ENCODE results near the gene SKI.

The SKI gene

DNA sequence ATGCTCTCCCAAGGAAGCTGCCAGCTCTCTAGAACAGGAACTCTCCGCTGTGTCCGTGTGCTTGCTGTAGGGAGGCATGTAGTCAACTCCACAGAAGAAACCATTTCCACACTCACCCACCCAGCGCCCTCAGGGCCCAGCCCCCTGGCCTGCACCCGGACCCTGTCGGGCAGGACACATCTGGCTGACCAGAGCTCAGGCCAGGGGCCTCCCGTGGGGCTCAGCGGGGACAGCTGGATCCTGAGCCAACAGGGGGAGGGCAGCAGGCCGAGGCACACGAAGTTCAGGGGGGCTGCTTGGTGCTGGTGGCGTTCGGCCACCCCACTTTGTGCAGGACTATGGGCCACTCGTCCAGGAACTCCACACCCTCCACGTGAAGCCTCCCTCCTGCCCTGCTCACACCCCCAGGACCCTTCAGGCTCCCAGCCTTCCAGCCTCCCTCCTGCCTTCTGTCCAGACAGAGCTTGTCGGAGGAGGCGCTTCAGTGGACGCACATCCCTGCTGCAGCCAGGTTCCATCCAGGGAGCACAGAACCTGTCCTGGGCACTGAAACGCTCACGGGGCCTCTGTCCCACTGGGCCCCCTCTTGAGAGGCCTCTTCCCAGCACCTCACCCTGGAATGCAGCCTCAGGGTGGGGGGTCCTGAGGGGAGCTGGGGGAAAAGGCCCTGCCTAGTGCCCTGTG, 18.6 kb upstream of the SKI start:
- no peak for DNase-seq (ENCODE audit: low read depth, low spot score)

DNA sequence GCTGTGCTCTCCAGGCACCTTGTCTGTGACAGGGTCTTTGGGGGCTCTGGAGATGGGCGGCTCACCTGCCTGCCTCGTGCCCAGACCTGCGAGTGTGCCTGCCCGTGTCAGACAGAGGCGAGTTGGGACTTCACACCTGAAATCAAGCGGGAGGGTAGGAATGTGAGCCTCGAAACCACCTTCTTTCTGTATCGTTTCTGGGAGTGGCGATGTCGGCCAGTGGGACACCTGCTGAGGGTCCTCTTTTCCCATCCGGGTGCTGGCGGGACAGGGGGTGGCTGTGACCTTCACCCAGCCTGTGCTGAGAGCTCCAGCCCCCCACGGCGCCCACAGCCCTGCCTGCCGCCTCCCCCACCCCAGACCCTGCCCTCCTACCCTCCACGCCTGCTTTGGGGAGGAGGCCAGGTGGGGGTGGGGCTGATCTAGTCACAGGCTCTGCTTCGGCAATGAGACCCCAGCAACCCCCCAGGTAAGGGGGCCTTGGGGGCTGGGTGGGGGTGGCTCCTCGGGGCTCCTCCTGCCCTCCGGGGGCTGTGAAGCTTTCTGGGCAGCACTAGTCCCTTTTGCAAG, 17.9 kb upstream of the SKI start:
- no peak for DNase-seq (ENCODE audit: low read depth, low spot score)

DNA sequence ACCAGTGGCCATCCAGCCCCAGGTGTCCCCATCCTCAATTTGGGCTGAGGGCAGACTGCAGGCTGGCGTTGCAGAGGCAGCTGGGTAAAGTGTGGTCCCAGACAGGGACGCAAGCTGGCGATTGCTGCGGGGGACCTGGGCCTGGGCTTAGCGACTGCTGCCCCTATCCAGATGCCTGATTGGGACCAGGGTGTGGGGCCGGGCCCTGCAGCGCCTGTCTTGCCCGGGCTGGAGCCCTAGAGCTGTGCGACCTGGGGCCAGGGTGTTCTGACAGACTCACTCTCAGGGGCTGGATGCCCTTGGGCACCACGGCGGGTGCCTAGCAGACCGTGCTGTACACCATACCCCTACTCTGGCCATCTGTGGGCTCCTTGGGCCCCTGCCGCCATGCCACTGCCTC, 17.3 kb upstream of the SKI start:
- DNase-seq (ENCODE audit: low read depth, low spot score) = no peak

DNA sequence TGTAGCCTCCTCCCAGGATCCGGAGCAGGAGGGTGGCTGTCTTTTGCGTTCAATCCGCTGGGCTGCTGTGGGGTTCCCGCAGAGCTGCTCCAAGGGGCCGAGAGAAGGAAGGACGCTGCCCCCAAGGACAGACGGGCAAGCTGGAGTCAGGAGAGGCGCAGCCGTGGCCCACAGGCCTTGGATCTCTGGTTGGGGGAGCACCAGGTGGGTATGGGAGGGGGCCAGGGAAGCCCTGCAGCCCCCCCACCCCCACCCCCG, 15.9 kb upstream of the SKI start:
- no peak for DNase-seq (ENCODE audit: low read depth, low spot score)

DNA sequence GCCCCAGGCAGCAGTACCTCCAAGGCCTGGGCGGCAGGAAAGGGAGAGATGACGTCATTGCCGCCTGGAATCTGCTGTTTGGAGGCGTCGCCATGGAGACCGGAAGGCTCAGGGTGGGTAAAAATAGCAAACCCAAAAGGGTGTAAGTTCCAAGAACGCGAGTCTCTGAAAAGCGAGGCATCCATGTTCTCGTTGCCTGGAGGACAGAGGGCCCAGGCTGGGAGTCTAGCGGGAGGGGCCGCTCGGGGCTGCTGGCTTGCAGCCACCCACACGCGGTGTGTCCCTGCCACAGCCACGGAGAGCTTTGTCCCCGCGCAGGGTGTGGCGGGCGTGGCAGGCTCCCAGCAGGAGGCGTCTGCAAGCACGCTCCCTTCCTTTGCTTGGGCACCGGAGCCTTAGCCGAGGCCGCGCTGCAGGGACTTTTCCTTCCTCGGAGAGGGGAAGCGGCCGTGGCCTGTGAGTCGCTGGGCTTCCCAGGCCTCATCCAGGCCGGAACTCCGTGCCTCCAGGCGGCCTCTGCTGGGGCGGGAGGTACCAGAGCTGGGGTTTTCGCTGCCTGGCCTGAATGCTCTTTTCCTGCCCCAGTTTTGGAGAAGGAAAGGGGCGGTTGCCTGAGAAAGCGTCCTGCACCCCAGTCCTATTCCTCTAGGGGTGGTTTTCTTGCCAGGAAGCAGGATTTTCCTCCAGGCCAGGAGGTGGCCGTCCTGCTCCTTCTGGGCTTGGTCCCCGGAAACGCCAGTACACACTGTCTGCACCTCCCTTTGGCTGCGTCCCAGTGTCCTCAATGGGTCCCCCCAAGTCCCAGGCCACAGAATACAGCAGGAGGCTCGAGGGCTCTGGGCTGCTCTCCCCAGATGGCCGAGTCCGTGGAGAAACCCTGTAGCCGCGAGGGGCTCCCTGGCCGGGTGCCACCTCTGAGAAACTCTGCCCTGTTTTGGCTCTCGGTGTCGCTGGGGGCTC, 15.3 kb upstream of the SKI start:
- DNase-seq (ENCODE audit: low read depth, low spot score) = no peak

DNA sequence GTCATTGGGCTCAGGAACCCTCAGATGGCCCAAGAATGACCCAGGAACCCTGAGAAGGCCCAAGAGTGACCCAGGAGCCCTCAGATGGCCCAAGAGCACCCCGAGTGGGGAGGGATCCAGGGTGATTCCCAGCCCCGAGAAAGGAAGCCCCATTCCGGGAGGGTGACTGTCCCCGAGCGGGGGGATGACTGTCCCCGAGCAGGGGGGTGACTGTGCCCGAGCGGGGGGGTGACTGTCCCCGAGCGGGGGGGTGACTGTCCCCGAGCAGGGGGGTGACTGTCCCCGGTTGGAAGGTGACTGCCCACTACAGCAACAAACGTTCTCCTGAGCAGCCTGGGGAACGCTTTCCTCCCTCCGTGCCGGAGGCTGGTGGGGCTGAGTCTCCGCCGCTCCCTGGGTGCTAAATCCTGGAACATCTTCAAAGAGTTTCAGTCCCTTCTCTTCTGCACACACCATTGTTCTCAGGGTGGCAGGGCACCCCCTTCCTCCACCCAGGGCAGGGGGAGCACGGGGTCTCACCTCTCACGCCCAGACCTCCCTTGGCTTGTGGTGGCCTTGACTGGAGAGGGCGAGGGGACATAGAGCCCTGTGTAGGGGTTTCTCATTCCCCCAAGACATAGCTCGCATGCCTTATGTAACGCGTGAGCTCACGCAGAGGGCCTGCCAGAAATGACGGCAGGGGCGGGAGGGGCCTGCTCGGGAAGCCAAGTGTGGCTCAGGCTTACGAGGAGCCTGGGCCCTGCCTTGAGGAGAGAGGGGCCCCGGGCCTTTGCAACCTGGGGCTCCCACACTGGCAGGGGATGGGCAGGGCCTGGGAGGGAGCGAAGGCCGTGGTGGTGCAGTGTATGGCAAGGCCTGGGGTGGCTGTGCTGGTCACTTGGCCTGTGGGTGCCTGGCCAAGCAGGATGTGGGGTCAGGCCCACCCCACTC, 14.3 kb upstream of the SKI start:
- no peak for DNase-seq (ENCODE audit: low read depth, low spot score)

DNA sequence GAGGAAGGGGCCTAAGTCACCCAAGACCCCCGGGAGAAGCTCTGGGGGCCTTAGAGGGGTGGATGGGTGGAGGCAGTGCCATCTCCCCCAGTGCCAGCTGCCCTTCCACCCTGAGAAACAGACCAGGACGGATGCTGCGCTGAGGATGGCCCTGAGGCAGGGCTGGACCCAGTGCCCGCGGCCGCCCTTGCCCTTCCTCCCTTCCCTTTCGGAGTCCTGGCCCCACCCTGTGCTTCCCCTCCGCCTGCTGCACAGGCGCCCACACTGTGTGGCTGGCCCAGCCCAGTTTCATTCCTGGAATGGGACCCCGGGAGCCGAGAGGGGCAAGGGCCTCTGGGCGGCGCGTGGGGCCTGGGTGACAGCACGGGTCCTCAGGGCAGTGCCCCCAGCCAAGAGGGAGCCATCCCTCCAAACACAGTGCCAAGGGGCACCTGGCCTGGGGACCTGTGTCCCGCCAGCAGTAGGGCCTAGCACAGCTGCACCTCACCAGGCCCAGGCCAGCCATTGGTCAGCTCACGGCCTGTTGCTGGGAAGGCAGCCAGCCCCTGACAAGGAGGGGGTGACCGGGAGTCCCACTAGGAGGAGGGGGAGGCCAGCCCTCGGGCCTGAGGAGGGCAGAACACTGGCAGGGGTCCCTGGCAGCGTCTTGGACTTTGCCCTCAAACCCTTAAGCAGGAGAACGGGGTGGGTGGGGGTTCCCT, 13.4 kb upstream of the SKI start:
- no peak for DNase-seq (ENCODE audit: low read depth, low spot score)

DNA sequence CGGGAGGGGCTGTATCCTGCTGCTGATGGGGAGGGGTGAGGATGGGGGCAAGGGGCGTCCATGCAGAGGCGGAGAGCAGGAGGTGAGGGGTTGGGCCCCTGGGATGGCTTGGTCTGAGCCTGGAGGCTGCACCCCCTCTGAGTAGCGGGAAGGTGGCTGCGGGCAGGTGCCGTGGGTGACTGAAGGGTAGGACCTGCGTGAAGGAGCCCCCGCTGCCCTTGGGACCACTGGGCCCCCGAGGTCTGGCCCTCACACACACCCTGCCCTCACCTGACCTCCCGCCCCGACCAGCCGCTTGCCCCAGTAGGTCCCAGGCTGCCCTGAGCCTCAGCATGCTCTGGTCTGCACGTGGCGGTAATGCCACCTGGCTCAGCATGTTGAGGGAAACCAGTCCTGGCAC, 12.8 kb upstream of the SKI start:
- DNase-seq (ENCODE audit: low read depth, low spot score) = no peak

DNA sequence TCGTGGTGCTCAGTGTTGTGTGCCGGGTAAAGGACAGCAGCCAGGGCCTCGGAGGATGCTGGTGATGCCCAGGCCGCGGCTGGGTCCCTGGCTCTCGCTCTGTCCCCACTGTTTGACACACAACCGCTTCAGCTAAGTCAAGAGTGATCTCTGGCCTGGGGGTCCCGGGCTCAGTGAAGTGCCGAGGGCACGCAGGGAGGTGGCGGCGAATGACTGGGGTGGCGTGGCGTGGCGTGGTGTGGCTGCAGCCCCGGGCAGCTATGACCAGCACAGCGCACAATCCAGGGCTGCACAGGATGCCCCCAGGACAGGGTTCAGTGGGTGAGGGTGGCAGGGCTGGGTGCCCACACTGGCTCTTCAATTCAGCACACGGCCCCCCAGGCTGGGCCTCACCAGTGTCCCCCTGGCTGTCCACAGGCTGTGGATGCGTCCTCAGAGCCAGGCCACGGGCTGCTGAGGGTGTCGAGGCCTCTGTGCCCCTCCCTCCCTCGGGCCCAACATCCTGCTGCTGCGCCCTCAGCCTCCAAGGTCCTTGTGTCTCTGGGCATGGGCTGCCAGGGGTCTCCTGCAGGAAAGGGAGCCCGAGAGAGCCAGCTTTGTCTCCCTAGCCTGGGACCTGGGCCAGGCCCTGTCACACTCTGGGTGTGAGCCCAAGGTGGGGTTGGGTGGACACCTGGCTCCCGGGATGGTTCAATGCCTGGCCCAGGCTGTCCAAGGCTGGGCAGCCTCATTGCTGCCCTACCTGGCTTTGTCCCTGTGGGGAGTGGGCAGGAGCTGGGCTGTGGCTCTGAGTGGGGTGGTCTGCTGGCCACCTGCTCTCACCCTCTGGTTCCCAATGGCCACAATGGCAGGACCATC, 12.0 kb upstream of the SKI start:
- no peak for DNase-seq (ENCODE audit: low read depth, low spot score)

DNA sequence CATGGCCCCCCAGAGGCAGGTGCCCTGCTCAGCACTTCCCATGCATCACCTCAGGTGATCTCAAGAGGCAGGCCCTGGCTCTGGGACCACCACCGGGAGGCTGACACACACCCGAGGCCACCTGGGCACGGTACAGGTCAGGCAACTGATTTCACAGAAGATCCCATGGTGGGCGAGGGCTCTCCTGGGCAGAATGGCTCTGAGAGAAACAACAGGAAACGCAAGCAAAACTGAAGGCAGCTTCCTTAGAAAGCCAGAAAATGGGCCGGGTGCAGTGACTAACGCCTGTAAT, 11.4 kb upstream of the SKI start:
- no peak for DNase-seq (ENCODE audit: low read depth, low spot score)

DNA sequence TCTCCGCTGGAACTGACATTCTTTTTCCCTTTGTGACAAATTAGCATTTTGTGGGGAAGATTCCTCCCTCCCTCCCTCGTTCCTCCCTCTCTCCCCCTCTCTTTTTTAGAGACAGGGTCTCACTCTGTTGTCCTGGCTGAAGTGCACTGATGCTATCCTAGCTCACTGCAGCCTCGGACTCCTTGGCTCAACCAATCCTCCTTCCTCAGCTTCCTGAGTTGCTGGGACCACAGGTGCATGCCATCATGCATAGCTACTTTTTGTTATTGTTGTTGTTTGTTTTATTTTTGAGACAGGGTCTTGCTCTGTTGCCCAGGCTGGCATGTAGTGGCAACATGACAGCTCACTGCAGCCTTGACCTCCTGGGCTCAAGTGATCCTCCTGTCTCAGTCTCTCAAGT, 6.8 kb upstream of the SKI start:
- DNase-seq (ENCODE audit: low read depth, low spot score) = no peak

DNA sequence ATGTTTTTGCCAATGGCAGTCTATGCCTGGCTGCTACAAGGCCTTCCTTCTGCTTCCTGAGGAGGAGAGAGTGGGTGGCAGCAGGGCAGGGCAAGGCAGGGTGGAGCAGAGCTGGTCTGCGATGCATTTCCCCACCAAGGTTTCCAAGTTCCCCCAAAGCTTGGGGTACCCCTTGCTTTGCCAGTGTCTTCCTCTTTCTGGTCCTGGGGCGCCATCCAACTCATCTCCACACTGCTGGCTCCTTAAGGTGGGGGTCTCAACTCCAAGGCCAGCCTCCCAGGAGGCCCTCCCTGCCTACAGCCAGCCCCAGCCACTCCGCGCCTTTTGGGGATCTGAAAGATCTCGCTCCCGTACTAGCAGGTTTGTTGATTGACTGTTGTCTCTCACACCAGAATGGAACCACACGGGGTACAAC, 3.9 kb upstream of the SKI start:
- DNase-seq (ENCODE audit: low read depth, low spot score) = no peak

DNA sequence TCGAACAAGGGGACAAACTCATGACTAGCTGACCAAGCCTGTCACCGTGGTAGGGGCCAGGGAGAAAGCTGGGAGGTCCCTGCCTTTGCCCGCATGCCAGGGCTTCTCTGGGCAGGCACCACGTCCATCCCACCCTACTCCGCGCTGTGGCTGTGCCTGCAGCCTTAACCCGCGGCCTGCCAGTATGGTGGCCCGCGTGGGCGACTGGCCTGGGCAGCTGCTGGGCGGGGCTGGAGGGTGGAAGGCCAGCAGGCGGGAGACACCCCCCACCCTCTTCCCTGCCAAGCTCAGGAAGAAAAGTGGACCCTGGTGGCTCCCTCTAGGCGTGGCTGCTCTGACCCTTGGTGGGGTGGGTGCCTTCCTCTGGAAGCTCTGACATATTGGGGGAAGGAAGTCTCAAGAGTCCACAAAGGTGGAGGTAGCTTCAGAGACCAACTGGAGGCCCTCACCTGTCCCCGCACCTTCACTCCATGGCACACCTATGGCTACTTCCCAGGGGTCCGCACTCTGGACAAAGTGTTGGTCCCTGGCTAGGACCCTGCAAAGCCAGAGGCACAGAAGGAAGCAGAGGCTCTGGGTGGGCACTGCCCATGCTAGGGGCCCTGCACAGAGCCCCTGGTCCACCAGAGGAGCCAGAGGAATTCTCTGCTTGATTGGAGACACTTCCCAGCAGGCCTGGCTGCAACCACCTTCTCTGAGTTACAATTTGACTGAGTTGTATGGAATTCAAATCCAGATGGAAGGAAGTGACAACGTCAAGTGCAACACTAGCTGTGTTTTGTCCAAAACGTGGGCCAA, 3.3 kb upstream of the SKI start:
- DNase-seq (ENCODE audit: low read depth, low spot score) = no peak

DNA sequence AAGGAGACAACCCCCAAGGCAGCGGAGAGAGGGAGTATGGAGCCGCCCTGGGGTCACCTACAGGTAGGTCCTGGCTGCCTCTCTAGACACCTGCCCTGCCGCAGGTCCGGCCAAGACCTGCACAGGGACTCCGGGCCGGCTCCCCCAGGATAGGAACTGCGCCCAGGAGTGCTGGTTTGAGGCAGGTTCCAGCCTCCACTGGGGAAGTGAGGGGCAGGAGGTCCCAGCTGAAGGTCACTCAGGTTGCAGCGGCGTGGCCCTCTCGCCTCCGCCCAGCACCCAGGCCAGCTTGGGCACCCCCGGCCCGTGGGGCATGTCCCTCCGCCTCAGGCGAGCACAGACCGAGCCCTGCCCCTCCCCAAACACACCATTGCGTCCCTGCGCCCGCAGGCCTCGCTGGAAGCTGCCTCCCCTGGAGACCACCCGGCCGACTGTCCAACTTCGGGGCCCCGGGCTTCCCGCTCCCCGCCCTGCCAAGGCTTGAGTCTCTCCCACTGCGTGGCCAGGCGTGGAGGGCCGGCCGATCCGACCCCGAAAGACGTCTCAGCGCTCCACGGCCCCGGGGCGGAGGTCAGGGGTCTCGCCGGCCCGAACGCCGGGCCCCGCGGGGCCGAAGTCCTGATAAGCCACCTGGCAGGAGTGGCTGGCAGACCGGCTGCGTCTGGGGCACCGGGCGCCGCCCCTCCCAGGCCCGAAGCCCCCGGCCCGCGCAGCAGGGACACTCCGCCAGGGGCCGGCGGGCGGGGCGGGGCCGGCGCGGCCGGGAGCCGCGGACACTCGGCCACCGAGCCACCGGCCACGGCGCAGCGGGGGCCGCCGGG, 1.4 kb upstream of the SKI start:
- no peak for DNase-seq (ENCODE audit: low read depth, low spot score)

DNA sequence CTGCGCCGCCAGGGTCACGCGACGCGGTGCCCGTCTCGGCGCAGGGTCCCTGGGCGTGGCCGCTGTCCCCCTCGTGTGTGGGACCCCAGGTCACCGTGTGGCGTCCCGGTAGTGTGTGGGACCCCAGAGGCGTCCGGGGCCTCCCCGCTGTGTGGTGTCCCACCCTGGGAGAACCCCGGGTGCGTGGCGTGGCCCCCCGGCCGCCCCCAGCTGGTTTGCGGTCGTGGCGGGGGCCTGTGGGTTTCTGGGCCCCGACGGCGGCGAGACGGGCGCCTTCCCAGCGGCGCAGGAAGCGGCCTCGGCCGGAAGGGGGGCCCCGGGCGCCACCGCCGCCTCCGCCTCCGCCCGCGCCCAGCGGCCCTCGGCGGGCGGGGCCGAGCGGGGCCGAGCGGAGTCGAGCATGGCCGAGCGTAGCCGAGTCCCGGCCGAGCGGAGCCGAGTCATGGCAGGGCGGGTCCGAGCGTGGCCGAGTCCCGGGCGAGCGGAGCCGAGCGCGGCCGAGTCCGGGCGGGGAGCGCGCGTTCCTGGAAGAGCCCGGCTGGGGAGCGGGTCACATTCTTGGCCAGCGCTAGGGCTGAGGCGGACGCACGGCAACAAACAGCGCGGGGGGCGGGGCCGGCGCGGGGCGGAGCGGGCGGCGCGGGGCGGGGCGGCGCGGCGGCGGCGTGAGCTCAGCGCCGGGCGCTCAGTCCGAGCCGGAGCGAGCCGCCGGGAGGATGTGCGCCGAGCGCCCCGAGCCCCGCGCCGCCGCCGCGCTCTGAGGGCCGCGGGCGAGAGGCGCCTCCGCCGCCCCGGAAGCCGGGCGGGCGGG, 568 bp upstream of the SKI start:
- no peak for DNase-seq (ENCODE audit: low read depth, low spot score)

DNA sequence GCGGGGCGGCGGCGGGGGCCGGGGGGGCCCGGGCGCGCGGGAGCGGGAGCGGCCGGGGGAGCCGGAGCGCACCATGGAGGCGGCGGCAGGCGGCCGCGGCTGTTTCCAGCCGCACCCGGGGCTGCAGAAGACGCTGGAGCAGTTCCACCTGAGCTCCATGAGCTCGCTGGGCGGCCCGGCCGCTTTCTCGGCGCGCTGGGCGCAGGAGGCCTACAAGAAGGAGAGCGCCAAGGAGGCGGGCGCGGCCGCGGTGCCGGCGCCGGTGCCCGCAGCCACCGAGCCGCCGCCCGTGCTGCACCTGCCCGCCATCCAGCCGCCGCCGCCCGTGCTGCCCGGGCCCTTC, 546 bp downstream of the SKI start:
- no peak for DNase-seq (ENCODE audit: low read depth, low spot score)

DNA sequence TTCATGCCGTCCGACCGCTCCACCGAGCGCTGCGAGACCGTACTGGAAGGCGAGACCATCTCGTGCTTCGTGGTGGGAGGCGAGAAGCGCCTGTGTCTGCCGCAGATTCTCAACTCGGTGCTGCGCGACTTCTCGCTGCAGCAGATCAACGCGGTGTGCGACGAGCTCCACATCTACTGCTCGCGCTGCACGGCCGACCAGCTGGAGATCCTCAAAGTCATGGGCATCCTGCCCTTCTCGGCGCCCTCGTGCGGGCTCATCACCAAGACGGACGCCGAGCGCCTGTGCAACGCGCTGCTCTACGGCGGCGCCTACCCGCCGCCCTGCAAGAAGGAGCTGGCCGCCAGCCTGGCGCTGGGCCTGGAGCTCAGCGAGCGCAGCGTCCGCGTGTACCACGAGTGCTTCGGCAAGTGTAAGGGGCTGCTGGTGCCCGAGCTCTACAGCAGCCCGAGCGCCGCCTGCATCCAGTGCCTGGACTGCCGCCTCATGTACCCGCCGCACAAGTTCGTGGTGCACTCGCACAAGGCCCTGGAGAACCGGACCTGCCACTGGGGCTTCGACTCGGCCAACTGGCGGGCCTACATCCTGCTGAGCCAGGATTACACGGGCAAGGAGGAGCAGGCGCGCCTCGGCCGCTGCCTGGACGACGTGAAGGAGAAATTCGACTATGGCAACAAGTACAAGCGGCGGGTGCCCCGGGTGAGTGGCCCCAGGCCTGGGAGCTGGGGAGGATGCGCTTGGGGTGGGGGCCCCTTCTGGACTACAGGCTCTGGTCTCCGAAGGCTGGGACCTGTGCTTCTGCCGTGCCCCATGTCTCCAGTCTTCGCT, 1.1 kb downstream of the SKI start:
- DNase-seq (ENCODE audit: low read depth, low spot score) = no peak
